ENCODE data around the gene VWA1.
"Not testable (repeated sequence)": the region's sequence is repeated elsewhere in the genome, so short reads cannot be mapped to it uniquely, and the experiment has no call there.

Gene VWA1

DNA sequence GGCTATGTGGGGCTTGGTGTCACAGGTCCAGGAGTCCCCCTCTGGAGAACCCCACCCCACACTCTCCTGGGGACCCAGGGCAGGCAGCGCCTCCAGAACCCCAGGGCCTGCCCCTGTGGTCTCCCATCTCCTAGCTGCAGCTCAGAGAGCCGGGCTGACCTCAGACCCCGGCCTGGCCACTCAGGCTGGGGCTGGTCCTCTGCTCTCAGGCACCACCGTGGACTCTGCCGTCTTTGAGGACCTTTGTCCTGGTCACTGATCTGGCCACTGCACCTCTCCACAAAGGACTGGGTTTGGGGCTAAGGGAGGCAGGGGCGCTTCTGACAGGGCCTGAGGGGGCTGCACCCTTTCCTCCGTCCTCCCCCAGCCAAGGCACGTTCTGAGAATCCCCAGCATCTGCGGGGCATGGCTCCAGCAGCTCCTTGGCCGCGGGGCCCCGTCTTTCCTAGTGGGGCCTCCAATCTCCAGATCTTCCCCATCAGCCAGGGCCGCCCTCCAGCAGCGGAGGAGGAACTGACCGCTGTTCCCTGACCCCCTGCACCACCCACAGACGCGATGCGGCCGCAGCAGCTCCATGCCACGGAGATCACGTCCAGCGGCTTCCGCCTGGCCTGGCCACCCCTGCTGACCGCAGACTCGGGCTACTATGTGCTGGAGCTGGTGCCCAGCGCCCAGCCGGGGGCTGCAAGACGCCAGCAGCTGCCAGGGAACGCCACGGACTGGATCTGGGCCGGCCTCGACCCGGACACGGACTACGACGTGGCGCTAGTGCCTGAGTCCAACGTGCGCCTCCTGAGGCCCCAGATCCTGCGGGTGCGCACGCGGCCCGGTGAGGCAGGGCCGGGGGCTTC lies 3.3 kb downstream of the VWA1 start:
- DNase-seq = no peak

DNA sequence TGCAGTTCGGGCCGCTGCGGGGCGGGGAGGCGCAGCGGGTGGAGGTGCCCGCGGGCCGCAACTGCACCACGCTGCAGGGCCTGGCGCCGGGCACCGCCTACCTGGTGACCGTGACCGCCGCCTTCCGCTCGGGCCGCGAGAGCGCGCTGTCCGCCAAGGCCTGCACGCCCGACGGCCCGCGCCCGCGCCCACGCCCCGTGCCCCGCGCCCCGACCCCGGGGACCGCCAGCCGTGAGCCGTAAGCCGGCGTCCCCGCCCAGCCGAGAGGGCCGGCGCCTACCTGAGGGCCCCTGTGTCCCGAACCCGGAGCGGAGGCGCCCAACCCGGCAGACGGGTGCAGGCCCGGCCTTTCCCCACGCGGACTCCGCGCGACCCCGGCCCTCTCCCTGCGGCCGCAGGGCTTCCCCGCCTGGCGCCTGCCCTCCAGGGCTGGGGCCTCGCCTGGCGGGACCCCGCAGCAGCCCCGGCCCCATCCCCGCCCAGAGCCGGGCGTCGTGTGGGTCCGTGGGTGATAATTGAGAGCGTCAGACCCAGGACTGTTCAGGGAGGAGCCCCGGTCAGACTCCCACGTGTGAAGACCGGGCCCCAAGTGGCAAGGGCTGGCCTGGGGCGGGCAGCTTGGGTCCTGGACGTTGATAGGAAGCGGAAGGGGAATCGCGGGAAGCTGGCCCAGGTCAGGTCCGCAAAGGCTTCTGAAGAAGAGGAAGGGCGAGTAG lies 4.2 kb downstream of the VWA1 start:
- DNase-seq = no peak

DNA sequence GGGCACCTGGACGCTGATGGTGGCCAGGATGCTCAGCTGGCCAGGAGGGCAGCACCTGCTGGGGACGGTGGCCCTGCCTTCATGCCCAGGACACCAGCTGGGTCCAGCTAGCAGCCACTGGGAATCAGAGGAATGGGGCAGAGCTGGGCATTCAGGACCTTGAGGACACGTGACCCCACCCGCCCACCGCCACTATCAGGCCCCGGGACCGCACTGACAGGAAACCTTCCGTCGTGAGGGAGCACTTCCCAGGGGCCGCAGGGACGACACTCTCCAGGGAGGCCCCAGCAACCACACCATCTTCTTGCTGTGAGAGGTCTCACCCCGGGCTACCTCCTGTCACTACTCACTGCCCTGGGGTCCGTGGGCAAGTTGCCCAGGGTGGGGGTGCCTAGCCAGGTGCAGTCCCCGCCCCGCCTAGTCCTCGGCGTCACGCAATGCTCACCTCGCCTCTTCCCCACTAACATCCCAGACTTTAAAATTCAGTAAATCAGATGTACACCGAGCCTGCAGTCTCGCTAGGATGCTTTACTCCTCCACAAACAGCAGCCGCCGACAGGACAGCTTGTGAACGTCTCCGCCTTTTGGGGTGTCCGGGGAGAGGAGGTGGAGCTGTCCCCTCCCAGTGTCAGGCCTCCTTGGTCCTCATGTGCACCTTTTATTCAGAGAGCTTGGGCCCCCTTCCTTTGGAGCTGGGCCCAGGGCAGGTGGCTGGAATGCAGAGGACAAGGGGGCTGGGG lies 4.9 kb downstream of the VWA1 start:
- DNase-seq = no peak

DNA sequence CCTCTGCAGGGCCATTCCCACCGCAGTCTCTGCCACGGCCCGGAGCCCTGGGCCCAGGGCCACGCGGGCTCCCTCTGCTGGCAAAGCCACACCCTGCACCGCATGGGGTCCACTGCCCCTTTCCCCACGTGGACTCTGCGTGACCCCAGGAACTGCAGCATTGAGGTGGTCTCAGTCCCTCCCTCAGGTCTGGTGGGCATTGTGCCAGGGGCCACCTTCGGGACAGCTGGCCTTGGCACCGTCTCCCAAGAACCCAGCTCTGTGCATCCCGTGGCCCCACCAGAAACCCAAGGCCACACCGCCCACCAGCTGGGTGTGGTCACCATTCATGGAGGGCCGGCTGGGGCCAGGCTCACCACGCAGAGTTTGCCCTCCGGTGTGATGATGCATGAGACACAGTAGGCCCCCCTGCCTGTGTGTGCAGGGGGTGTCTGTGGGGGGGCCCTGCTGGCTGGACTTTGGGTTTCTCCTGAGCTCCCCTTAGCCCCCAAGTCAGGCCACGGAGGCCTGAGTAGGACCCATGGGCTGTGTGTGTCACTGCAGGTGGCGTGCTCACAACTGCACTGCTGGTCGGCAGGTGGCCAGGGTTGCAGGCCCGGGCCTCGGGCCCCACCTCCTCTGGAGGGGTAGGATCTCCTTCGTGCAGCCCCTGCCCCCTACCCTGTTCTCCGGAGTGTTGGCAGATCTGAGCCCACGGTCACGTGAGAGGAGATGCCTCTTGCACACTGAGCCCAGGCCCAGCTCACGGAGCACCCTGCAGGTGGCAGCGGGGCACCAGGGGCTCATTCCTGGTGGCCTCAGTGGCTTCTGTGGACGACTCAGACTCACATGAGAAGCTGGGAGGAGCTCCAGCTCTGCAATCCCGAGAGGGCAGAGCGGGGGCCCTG lies 5.8 kb downstream of the VWA1 start:
- DNase-seq = peak; percentile 35

DNA sequence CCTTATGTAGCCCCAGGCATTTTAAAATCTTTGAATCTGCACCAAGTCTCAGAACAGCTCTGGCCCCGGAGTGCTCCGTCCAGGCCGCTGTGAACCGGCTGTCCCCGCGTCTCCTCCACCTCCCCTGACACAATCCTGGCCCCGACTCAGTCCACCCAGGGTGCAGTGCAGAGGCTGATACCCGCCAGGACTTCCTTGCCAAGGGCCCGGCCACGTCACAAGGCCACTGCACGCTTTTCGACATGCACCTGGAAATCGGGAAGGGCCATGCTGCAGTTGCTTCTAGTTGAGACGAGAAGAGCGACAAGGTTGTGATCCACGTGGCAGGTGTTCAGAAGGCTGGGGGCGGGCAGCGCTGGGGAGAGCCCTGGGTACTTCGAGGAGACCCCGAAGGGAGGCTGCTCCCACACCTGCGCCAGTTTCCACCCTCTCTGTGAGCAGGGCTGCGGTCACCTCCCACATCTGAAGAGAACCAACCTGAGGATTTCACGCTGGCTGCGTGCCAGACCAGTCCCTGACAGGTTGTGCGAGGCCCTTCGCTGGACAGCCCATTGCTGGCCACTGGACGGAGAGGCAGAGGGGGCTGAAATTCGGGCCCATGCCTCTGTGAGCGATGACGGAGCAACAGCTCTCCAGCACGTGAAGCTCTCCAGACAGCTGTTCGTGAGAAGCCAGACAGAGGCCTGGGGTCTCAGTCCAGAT lies 6.7 kb downstream of the VWA1 start:
- DNase-seq = no peak

DNA sequence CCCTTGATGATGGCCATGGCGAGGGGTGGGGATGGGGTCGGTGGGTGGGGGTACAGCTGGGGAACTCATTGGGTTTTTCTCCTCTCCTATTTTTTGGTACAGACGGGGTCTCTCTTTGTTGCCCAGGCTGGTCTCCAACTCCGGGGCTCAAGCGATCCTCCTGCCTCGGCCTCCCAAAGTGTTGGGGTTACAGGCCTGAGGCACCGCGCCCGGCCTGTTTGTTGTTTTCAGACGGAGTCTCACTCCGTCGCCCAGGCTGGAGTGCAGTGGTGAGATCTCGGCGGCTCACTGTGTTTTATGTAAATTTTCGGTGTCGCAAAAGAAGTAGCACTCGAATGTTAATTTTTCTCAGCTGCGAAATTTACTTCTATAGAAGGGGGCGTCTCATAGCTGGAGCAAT lies 11.1 kb downstream of the VWA1 start:
- not testable (repeated sequence) for DNase-seq

DNA sequence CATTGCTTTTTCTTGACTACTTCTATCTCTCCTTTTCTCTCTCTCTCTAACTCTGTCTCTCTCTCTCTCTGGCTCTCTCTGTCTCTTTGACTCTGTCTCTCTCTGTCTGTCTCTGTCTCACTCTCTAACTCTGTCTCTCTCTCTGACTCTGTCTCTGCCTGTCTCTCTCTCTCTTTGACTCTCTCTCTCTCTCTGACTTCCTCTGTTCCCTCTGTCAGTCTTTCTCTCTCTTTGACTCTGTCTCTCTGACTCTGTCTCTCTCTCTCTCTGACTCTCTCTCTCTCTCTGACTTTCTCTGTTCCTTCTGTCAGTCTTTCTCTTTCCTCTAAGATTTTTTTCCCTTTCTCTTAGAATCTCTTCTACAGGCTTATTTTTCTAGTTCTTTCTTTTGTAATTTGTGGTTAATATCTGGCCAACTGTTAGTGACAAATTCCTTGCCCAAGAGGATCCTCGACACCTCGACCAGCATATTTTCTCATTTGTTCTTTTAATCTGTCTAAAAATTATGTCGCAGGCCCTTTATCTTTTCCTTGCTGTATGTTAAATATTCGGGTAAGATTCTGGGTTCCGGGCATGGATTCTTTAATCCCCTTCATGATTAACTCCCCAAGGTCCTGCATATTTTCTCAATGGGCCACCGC lies 13.7 kb downstream of the VWA1 start, which contains the start of gene ATAD3C:
ATAD3C (plus strand) TSS at position 591 of the 641 bp plus-strand sequence. CDS start 995 bp downstream, outside the sequence.
- no peak for DNase-seq

DNA sequence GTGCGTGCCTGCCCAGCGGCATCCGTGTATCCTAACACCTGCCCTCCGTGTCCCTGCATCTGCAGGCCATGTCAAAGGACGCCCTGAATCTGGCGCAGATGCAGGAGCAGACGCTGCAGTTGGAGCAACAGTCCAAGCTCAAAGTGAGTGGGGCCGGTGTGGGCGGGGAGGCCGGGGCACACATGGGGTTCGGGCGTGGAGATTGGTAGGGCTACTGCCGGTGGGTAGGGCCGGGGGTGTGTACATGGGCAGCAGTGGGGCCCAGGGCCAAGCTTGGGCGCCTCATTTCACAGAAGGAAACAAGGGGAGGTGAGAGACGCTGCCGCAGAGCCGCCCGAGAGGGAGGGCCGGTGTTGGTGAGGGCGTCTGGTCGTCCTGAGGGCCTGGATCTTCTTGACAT lies 15.1 kb downstream of the VWA1 start:
- not testable (repeated sequence) for DNase-seq

DNA sequence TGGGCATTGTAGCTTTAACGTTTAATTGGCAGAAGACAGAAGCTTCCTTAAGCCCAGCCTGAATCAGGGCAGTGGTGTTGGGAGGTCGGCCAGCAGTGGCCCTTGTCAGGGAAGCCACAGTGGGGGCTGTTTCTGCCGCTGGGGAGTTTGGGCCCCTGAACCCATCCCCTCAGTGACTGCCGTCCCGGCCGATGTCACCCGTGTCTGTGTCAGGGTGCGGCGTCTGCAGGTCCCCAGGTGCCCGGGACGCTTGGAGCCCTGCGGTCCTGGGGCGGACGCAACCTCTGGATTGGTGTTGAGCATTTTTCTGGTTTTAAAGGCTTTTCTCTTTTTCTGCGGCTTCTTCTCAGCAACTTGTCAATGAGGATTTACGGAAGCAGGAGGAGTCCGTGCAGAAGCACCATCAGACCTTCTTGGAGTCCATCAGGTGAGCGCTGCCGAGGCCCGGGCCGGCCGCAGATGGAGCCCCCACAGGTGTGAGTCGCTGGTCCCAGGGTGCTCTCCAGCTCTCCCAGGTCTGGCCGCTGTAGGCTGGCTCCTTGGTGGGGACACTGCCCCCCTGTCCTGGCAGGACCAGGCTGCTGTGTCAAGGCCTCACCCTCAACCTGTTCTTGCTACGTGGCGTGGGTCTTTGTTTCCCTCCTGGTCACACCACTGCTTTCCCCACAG lies 16.3 kb downstream of the VWA1 start:
- DNase-seq = no peak

DNA sequence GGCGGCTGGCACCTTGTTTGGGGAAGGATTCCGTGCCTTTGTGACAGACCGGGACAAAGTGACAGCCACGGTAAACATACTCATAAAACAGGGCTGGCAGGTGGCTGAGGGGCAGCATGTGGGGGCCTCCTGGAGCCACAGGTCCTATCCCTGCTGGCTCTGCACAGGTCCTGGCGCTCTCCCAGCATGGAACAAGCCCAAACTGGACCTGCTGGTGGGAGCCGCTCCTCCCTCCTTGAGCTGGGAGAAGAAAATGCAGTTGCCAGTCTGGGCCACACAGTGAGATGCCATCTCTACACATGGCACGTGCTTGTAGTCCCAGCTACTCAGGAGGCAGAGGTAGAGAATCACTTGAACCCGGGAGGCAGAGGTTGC lies 16.9 kb downstream of the VWA1 start:
- not testable (repeated sequence) for DNase-seq

DNA sequence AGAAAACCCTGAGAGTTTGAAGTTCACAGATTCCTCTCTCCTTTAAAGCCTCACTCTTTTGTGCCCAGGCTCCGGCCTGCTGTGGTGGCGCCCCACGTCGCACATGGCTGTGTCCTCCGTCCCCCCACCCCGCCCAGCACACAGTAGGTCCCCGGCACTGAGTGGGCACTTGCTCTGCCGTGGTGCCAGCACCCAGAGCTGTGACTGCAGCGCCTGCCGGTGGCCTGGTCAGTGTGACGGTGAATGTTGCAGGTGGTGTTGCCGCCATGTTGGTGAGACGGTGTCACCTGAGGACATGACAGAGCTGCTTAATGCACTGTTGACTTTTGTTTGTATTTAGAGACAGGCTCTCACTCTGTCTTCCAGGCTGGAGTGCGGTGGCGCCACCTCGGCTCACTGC lies 17.4 kb downstream of the VWA1 start:
- no peak for DNase-seq

DNA sequence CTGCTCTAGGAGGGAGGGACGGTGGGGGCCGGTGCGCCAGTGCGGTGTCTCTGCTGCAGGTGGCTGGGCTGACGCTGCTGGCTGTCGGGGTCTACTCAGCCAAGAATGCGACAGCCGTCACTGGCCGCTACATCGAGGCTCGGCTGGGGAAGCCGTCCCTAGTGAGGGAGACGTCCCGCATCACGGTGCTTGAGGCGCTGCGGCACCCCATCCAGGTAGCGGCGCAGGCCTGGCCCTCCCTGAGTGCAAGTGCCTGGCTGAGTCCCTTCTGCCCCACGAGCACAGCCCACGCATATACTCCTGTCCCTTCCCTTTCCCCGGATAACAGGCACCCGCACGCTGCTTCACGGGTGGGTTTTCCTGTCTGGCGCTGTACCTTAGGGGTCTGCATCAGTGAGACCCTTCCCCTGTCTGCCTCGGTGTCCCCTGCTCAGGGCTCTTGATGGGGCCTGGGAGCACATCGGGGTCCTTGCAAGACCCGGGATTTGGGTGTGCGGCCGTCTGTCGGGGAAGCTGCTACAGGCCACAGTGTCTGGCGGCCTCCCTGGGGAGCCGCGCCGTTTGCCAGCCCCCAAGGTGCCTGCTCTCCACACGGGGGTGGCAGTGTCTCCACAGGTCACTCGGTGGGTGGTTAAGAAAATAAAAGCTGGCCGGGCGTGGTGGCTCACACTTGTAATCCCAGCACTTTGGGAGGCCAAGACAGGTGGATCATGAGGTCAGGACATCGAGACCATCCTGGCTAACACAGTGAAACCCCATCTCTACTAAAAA lies 19.0 kb downstream of the VWA1 start:
- DNase-seq = not testable (repeated sequence)

DNA sequence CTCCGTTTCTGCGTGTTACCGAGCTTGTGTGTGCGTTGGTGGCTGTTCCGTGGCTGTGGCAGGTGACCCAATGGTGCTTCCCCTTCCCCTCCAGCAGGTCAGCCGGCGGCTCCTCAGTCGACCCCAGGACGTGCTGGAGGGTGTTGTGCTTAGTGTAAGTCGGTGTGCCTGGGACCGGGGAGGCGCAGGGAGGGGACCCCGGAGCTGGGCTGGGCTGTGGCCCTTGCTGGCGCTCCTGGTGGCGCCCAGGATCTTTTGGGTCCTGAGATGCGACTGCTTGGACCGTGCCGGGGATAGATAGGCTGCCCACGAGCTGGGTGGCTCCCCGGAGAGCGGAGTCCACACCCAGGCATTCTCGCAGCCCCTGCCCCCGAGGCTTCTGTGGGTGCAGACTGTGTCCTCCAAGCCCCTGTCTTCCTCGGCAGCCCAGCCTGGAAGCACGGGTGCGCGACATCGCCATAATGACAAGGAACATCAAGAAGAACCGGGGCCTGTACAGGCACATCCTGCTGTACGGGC lies 19.9 kb downstream of the VWA1 start:
- DNase-seq = no peak

DNA sequence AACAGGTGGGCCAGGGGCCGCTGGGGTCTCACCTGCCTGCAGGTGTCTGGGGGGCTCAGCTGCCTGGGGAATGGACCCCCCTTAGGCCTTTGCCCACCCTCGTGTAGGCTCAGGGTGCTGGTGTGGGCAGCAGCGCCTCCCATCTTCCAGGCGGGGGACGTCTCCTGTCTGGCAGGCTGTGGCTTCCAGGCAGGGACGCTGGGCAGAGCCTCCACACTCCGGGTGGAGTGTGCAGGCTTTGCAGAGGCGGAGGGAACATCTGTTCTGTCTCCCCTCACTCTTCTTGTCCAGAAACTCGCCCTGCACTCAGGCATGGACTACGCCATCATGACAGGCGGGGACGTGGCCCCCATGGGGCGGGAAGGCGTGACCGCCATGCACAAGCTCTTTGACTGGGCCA lies 20.4 kb downstream of the VWA1 start:
- DNase-seq = not testable (repeated sequence)

DNA sequence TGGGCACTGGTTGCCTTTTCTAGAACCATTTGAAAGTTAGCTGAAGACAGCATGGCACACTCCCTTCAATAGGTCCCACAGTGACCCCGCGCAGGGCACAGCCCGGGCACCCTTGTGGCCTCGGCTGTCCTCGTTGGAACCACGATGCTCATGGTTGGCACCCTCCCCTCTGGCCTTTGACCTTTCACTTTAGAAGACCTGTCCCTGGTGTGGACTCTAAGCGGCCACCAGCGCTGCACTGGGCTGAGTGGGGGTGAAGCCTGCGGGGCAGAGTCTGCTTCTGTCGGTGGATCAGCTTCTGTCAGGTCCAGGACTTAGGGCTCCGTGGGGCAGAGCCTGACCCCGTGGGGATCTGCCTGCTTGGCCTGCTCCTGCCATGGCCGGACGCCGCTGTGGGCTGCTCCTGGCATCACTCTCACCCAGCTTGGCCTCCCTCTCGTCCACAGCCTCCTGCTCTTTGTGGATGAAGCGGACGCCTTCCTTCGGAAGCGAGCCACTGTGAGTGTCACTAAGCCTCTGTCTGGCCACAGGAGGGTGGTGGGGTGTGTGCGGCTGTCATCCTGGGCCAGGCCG lies 21.3 kb downstream of the VWA1 start:
- DNase-seq = not testable (repeated sequence)

DNA sequence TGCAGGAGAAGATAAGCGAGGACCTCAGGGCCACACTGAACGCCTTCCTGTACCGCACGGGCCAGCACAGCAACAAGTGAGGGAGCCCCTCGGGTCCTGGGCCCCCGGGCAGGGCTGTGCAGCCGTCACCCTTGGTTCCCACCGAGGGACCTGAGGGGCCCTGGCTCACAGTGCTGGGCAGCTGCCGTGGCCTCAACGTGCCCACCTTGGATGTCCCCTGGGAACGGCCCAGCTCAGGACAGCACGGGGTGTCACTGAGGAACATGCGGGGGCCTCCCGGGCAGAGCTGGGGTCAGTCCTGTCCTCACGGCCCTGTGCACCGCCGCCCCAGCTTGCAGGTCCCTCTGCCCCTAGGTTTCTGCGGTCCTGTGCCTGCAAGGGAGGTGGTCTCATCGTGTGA lies 23.7 kb downstream of the VWA1 start:
- not testable (repeated sequence) for DNase-seq

DNA sequence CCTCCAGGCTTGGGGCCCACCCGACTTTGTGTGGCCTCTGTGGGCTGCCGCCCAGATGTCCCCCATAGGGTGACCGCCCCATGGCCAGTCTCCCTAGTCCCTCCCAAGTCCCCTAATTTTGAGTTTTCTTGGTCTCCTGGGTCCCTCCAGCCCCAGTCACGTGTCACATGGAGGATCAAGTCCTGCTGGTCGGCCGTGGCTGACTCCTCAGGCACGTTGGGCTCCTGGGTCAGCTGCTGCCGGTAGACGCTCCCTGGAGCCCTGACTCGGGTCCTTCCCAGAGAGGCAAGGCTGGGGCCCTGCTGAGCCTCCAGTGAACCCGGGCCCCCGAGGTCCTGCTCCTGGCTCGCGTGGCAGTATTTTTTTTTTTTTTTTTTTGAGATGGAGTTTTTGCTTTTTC lies 24.2 kb downstream of the VWA1 start:
- DNase-seq = not testable (repeated sequence)

DNA sequence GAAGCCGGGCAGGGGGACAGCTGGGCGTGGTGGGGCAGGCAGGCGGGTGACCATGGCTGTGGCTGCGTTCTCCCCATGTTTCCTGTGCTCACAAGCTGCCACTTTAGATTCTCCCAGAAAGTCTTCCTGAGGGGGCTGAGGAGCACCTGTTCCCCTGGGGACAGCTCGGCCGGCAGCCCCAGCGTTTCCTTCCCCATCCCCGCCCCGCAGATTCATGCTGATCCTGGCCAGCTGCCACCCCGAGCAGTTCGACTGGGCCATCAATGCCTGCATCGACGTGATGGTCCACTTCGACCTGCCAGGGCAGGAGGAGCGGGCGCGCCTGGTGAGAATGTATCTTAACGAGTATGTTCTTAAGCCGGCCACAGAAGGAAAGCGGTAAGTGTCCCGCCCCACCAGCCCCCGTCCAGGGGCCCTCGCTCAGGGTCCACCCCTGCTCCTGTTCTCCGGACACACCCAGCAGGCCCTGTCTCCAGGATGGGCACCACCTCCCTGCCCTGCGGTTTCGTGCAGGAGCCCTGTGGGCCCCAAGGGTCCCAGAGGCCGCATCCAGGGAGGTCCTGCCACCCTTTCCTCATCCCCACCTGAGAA lies 25.1 kb downstream of the VWA1 start:
- no peak for DNase-seq

Measured in inflammatory macrophage treated with lipopolysaccharide for 4 hours (primary cell).